ENCODE data around the gene LINC01488. TPM values are rescaled to one million over a fixed set of nuclear protein-coding genes. Genes with fewer than 3 reads are reported as not detected.

The LINC01488 gene
- total RNA-seq, 2 donors from 2014 or later = not detected

DNA sequence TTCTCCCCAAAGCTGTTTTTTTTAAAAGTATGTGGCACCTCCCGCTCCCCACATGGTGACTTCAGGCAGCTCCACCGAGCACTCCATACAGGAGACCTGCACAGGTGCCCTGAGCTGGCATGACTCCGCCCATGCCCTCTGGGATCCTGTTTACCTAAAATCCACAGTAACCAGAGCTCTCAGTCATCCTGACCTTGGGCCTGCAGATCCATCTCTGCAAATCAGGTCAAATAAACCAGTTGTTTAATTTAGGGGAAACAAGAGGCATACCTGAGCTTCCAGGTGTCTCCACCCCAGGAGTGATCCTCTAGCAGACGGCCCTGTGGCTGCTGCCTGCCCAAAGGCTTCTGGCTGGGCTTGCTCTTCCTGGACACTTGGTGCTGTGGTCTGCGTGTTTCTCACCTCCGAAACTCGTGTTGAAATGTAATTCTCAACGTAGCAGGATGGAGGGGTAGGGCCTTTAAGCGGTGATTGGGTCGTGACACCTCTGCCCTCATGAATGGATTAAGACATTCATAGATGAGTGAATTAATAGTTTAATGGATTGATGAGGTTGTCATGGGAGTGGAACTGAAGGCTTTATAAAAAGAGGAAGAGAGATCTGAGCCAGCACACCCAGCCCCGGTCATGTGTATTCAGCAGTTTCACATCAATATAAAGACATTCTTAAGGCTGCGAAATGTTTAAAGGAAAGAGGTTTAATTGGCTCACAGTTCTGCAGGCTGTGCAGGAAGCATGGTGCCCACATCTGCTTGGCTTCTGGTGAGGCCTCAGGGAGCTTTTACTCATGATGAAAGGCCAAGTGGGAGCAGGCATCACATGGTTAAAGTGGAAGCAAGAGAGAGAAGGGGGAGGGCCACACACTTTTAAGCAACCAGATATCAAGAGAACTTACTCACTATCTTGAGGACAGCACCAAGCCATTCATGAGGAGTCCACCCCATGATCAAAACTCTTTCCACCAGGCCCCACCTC lies 34.1 kb downstream of the LINC01488 start:
- intact Hi-C loops (cut with DNase I, micrococcal nuclease) = no loop called here
- DNase-seq (no peak), ATAC-seq (no peak)

DNA sequence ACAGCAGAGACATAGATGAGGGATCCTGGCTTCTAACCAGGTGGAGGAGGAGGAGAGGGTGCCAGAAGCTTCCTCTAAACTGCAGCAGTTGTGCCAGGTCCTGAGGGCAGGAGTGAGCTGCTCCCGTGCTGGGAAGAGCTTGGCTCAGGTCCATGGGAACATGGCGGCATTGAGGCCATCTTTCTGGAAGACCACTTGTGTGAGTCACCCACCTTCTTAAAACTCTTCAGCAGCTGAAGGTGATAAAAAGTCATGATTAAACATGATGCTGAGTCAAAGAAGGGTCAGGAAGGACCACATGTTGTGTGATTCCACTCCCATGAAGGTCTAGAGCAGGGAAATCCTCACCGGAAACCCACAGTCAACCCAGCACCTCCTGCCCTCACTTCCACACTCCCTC lies 35.1 kb downstream of the LINC01488 start:
- intact Hi-C loops (cut with DNase I, micrococcal nuclease) = no loop called here
- DNase-seq (no peak), ATAC-seq (no peak)

DNA sequence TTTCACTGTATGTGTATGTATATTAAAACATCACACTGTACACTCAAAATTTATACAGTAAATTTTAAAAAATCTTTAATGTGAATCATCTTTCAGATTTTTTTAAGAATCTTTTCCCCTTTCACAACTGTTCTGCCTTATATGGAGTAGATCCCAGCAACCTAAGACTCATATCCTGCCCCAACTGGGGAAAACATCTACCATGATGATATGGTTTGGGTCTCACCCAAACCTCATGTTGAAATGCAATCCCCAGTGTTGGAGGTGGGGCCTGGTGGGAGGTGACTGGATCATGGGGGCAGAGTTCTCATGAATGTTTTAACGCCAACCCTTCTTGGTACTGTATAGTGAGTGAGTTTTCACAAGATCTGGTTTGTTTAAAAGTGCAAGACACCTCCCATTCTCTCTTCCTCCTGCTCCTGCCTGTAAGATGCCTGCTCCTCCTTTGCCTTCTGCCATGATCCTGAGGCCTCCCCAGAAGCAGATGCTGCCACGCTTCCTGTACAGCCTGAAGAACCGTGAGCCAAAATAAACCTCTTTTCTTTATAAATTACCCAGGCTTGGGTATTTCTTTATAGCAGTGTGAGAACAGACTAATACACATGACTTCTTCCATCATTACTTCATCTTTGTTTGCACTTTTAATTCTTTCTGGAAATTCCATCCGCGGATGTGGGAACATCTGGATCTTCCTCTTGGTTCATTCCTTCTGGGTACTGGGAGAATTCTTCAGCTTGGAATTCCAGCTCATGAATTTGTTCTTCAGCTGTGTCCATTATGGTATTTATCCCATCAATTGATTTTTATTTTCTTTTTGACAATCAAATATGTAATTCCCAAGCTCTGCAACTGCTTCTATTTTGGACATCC lies 36.9 kb downstream of the LINC01488 start:
- DNase-seq (no peak), ATAC-seq (no peak)
- intact Hi-C loops (cut with DNase I, micrococcal nuclease) = no loop called here

DNA sequence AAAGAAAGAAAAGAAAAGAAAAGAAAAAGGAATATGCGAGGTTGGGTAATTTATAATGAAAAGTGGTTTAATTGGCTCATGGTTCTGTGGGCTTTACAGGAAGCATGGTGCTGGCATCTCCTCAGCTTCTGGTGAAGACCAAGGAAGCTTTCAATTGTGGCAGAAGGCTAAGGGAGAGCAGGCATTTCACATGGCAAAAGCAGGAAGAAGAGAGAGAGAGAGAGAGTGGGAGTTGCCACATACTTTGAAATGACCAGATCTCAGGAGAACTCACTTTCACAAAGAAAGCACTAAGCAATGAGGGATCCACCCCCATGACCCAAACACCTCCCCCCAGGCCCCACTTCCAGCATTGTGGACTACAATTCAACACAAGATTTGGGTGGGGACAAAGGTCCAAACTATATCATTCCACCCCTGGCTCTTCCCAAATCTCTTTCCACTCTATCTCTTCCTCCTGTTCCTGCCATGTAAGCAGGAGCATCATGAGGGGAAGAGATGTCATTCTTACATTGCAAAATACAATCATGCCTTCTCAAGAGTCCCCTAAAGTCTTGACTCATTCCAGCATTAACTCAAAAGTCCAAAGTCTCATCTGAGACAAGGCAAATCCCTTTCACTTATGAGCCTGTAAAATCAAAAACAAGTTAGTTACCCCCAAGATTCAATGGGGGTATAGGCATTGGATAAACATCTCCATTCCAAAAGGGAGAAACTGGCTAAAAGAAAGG lies 38.9 kb downstream of the LINC01488 start:
- intact Hi-C loops (cut with DNase I, micrococcal nuclease) = no loop called here
- DNase-seq = no peak
- ATAC-seq = no peak

DNA sequence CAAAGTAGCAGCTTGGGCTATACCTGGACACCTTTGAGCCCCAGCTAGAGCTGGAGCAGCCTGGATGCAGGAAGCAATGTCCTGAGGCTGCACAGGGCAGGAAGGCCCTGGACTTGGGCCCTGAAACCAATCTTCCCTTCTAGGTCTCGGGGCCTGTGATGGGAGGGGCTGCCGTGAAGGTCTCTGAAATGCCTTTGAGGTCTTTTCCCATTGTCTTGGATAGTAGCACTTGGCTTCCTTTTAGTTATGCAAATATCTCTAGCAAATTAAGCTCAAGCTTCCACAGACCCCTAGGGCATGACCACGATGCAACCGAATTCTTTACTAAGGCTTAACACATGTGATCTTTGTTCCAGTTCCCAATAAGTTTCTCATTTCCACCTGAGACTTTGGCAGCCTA lies 40.0 kb downstream of the LINC01488 start:
- intact Hi-C loops (cut with DNase I, micrococcal nuclease) = no loop called here
- no peak for ATAC-seq
- DNase-seq = no peak

DNA sequence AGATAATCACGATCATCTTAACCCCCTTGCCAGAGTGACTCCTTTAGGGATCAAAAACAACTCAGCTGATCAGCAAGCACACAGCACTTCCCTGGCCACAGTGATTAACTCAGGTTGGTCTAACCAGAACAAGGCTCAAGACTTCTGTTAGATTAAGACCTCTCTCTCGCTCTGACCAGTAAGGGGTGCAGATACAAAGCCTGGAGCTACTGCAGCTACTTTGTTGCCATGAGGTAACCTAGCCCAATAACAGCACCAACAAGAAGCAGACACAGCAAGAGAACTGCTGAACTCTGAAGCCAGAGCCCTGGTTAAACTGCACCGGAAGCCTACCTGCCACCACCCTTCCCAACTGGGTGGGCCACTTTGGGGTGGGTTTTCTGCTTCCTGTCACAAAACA lies 42.0 kb downstream of the LINC01488 start:
- ATAC-seq (no peak), DNase-seq (no peak)
- intact Hi-C loops (cut with DNase I, micrococcal nuclease) = no loop called here

DNA sequence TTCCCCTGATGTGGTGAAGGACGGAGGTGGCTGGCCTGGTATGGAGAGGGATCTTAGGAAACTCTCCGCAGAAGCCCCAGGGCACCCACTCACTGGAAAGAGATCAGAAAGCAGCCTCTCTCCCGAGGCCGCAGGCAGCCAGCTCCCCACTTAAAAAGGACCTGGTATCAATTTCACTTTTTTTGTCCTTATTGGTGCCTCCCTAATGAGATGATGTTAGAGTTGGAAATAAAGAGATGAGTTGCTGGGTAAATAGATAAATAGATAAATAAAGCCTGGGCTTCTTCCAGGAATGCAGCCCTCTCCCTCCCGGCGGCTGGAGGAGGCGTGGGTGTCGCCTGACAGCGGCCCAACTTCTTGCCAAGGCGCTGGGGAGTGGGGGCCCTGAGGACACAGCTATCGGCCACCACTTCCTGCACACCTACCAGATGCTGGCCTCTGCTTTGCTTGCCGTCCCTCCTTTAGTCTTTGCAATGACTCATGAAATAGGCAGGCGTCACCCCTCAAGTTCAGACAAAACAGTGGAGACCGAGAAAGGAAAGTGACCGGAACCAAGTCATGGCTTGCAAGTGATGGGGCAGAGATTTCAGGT lies 42.9 kb downstream of the LINC01488 start:
- intact Hi-C loops (cut with DNase I, micrococcal nuclease) = no loop called here
- ATAC-seq (no peak), DNase-seq (no peak)

DNA sequence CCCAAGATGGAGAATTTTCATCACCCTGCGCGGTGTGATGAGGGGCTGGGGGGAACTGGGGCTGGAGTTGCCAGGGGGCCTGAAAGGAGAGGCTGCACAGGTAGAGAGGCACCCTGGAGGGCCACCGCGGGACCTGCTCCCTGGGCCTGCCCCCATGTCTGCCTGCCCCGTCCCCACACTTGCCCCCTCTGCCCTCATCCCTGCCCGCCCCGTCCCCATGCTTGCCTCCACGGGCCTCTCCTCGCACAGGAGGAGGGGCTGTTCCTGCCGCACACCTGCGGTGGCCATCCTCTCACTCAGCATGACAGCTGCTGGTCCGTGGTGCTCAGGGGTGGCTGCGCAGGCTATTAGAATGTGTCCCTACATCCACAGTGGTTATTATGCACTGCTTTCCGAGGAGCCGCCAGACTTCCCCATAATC lies 43.5 kb downstream of the LINC01488 start:
- ATAC-seq (no peak), DNase-seq (no peak)
- intact Hi-C loops (cut with DNase I, micrococcal nuclease) = no loop called here

DNA sequence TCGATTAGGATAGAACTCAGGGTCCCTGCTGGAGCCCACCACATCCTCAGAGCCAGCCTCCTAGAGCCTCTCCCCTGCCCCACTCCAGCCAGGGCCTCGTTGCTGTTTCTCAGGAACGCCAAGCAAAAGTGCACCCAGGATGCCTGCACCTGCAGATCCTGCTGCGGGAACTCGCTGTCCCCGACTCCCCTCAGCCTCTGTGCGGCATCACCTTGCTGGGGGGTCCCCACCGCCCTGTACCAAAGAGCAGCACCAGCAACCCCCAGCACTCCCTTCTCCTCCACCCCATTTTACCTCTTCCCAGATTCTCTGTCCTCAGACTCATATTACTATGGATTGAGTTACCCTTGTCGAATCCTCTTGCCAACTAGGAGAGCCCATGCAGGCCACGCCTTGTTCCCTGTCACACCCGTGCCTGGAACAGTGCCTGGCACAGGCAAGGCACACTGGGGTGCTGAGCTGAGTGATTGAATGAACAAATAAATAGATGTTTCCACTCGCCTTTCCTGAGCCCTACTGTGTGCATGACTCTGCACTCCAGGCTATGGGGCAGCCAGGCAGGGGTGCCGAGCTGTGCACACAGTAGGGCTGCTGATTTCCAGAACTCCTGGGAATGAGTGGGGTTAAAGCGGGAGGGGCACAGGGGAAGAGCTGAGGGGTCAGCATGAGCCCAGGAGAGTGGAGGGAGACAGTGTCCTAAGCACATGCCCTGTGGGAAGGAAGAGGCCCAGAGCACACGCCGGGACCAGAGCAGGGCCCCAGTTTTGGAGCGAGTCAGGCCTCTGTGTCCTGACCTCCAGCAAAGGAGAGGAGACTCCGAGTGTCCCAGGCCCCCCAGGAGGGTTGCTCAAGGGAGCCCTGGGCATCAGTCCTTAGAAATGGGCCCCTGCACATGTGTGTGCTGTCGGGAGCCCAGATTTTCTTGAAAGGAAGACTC lies 44.3 kb downstream of the LINC01488 start:
- ATAC-seq (no peak), DNase-seq (no peak)
- intact Hi-C loops (cut with DNase I, micrococcal nuclease) = no loop called here

DNA sequence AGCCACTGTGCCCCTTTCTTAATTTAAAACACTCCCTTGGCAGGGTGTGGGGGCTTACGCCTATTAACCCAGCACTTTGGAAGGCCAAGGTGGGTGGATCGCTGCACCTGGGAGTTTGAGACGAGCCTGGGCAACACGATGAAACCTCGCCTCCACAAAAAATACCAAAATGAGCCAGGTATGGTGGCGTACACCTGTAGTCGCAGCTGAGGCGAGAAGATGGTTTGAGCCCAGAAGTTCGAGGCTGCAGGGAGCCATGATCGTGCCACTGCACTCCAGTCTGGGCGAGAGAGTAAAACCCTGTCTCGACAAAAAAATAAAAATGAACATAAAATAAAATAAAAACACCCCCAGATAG lies 45.0 kb downstream of the LINC01488 start:
- intact Hi-C loops (cut with DNase I, micrococcal nuclease) = no loop called here

DNA sequence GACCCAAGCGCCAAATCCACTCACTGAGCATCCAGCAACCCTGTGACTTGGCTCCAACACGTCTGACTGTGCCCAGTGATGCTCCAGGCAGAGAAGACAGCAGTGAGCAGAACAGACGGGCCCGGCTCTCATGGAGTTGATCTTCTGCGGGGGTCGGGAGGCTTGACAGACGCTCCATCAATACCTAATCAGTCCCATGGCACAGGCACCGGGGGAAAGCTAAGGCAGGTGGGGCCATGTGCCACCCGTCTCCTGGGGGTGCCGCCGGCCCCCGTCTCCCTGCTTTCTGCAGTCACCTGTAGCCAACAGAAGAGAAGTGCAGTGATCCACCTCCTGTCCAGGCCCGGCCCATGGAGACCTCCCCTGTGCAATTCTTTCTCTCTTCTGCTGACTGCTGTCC lies 47.5 kb downstream of the LINC01488 start:
- DNase-seq (peak in 1 of 2 donors; percentile 17), ATAC-seq (no peak)
- intact Hi-C loops (cut with DNase I, micrococcal nuclease) = no loop called here

More for the DNA sequence above, 45.0 kb downstream of the LINC01488 start:
- ATAC-seq (no peak), DNase-seq (no peak)

DNA sequence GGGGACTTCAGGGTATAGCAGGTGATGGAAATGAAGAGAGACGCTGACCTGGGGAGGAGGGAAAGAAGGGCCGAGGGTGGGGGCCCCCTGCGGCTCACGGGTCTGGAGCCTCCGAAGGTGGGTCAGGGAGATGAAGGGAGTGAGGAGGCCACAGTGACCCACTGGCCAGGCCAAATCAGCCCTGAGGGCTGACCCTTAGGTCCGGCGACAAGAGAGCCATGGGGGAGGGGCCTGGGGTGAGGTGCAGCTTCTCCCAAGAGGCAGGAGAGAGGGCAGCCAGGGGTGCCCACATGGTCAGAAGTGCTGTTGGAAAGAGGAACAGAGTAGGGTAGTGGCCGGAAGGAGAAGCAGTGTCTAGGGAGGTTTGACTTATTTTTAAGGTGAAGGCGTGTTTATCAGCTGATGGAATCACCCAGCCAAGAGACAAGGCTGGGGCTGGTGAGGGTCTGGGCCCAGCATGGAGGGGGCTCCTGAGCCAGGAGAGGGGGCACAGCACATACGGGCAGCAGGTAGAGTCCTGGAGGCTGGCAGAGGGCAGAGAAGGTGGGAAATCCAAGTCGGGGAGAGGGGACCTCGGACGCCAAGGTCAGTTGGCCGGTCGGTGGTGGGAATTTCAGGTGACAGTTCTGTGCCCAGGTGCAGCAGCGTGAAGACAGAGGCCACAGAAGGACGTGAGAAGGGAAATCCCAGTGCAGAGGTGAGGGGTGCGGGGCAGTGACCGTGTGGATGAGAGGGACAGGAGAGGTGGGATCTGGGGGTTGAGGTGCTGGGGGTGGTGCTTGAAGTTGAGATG lies 49.0 kb downstream of the LINC01488 start:
- intact Hi-C loops (cut with DNase I, micrococcal nuclease) = no loop called here
- DNase-seq (peak in 1 of 2 donors; percentile 24), ATAC-seq (no peak)

DNA sequence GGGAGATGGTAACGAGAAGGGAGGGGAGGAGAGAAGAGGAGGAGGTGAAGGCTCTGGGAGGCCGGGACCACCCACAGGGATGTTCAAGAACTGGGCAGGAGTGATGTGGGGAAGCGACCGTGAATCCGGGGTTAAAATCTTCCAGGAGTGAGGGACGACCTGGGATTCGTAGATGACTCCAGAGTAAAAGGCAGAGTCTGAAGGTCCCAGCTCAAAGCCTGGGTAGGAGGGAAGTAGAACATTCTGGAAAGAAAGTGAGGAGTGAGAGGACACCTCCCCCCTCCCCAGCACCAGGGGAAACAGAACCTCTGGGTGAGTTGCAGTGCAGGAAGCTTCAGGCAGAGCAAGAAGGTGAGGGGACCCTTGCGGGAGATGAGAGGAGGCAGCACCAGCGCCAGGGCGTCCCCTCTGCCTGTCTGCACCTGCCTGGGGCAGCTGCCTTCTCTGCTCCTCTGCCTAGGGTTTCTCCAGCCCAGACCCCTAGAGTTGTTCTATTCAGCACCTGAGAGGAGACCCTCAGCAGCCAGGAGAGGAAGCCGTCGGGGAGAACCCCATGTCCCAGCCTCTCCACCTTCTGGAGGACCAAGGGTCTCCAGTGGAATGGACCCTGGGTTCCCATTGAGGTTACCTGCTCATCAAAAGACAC lies 49.7 kb downstream of the LINC01488 start:
- DNase-seq (no peak), ATAC-seq (no peak)
- intact Hi-C loops (cut with DNase I, micrococcal nuclease) = no loop called here

DNA sequence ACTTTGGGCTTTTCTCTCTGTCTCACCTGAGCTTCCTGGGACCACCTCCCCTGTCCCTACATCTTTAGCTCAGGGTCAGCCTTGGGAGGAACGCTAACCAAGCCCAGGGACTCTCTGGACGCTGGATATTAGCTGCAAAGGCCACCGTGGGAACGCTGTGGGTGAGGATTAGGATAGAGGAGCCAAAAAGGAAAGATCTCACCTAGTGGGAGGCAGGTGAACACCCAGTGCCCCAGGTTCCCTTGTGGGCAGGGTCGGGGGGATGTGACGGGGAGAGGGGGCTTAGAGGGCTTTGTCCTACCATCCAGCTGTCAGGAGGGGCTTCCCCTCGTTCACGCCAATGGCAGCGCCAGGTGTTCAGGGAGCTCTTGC lies 50.2 kb downstream of the LINC01488 start:
- DNase-seq = no peak
- intact Hi-C loops (cut with DNase I, micrococcal nuclease) = no loop called here
- no peak for ATAC-seq

DNA sequence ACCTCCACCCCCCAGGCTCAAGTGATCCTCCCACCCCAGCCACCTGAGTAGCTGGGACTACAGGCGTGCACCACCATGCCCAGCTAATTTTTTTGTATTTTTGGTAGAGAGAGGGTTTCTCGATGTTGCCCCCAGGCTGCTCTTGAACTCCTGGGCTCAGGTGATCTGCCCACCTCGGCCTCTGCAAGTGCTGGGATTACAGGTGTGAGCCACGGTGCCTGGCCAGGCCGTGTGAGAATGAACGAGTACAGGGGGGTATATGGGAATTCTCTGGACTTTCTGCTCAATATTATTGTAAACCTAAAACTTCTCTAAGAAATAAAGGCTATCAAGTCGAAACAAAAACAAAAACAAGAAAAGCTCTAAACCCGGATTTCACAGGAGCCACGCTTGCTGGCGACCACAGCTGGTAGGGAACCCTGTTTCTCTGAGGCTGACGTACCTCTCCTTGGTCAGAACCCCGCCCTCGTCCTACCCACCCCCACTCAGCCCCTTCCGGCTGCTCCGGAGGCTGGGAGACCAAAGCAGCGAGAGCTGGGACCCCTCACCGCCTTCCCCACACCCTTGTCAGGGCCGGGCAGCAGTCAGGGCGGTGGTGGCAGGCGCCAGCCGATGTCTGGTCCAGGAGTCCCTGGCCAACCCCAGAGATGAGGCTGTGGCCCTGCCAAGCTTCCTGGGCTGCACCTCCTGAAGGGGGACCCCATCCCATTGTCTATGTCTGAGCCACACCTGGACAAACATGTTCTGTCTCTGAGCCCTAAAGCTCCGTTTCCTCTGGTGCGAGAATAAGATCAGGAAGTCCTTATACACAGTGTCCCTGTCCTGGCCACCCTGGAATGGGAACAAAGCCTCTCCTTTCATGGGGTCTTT lies 52.1 kb downstream of the LINC01488 start:
- intact Hi-C loops (cut with DNase I, micrococcal nuclease) = no loop called here

DNA sequence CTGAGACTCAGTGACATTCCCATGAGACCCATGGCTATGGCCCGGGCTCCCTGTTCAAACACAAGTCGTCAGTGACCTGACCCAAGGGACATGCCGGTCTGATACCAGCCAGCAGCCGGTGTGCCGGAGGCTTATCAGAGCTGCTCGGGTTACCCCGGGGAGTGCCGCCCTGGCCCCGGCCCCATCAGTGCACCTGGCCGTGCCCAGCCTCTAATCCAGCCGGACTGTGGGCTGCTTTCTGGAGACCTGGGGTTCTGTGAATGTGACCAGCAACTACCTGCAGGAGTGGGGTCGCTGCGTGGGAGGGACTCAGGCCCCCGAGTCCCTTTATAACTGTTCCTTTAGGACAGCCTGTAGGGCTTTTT lies 52.7 kb downstream of the LINC01488 start:
- DNase-seq (no peak), ATAC-seq (no peak)
- intact Hi-C loops (cut with DNase I, micrococcal nuclease) = no loop called here

More for the DNA sequence above, 52.1 kb downstream of the LINC01488 start:
- DNase-seq = no peak
- no peak for ATAC-seq
